IPS-NIHi7 (cell line): ENCODE data around the gene CBX1.
"Not testable (repeated sequence)": the region's sequence is repeated elsewhere in the genome, so short reads cannot be mapped to it uniquely, and the experiment has no call there.

Source experiments
- DNase-seq: peaks from one replicate; pipeline ENCODE4 v3.0.0; 2012; ENCODE audit warnings: mixed read lengths; ENCODE audit errors: extremely low spot score

CBX1 gene

GRCh38 chr17:48123776-48124388, 22.6 kb upstream of the CBX1 start:
- no peak for DNase-seq

- DNase-seq, result no peak
These were observed 21.8 kb upstream of the CBX1 start for GRCh38 chr17:48123111-48123510.

GRCh38 chr17:48122665-48123045, 21.4 kb upstream of the CBX1 start:
- no peak for DNase-seq

GRCh38 chr17:48121923-48122664, 20.8 kb upstream of the CBX1 start:
- no peak for DNase-seq

- DNase-seq, result no peak
These were observed 12.0 kb upstream of the CBX1 start for GRCh38 chr17:48113201-48113676.

GRCh38 chr17:48111937-48112241, 10.6 kb upstream of the CBX1 start:
- no peak for DNase-seq

GRCh38 chr17:48110761-48111160, 9.5 kb upstream of the CBX1 start:
- no peak for DNase-seq

GRCh38 chr17:48107137-48108055, 6.1 kb upstream of the CBX1 start, which contains the start of gene SNX11:
SNX11 (plus strand) TSS chr17:48107766; CDS start chr17:48112044, 4,278 bp downstream.
- peak; percentile 94 for DNase-seq

- DNase-seq, result no peak
These were observed 5.5 kb upstream of the CBX1 start for GRCh38 chr17:48106802-48107136.

GRCh38 chr17:48104440-48104839, 3.2 kb upstream of the CBX1 start:
- DNase-seq, result no peak

- no peak for DNase-seq
These were observed 1.8 kb upstream of the CBX1 start for GRCh38 chr17:48102798-48103715.

- DNase-seq, result no peak
These were observed 919 bp upstream of the CBX1 start for GRCh38 chr17:48102043-48102750.

- peak; percentile 66 for DNase-seq
These were observed 677 bp downstream of the CBX1 start for GRCh38 chr17:48100591-48101011.

GRCh38 chr17:48100160-48100559, 1.1 kb downstream of the CBX1 start:
- DNase-seq, result no peak

GRCh38 chr17:48095611-48096010, 5.7 kb downstream of the CBX1 start:
- DNase-seq, result no peak

- DNase-seq, result no peak
These were observed 7.8 kb downstream of the CBX1 start for GRCh38 chr17:48093341-48094045.

- DNase-seq, result no peak
These were observed 16.3 kb downstream of the CBX1 start for GRCh38 chr17:48084932-48085331.

- no peak for DNase-seq
These were observed 19.4 kb downstream of the CBX1 start for GRCh38 chr17:48081858-48082257.

- not testable (repeated sequence) for DNase-seq
These were observed 24.1 kb downstream of the CBX1 start for GRCh38 chr17:48077152-48077551.
